Astrocyte (in vitro differentiated cells and primary cell): Measurements from ENCODE around the gene DDIAS. TPM values are rescaled to one million over a fixed set of nuclear protein-coding genes. Genes with fewer than 3 reads are reported as not detected.

Experiments used
- DNase-seq: peaks from one replicate; pipeline ENCODE4 v3.0.0-alpha.2; 2010; ENCODE audit warnings: low read depth
- FAIRE-seq: peaks from 2 replicates; lab custom pipeline; 2011; peaks lifted over from hg19 to GRCh38; lab: Jason Lieb, UNC
- H2AFZ ChIP-seq: 2 replicates; pipeline ENCODE4 v1.6.0; 2012; ENCODE audit warnings: low read depth, low read length, inconsistent platforms
- H3K27ac ChIP-seq: 2 replicates; pipeline ENCODE4 v1.5.1; 2011; ENCODE audit warnings: low read depth, low read length, inconsistent platforms
- H3K27me3 ChIP-seq: 2 replicates; pipeline ENCODE4 v1.6.0; 2011; ENCODE audit warnings: low read length, inconsistent platforms; ENCODE audit not compliant: insufficient read depth
- H3K36me3 ChIP-seq: 2 replicates; pipeline ENCODE4 v1.5.1; 2011; ENCODE audit warnings: low read length, inconsistent platforms; ENCODE audit not compliant: insufficient read depth
- H3K4me1 ChIP-seq: 2 replicates; pipeline ENCODE4 v1.5.1; 2011; ENCODE audit warnings: low read length, inconsistent platforms; ENCODE audit not compliant: insufficient read depth
- H3K4me2 ChIP-seq: 2 replicates; pipeline ENCODE4 v1.6.0; 2012; ENCODE audit warnings: low read length, inconsistent platforms
- H3K4me3 ChIP-seq: 2 replicates; pipeline ENCODE4 v1.5.1; 2011; ENCODE audit warnings: low read depth, mild to moderate bottlenecking, low read length, inconsistent platforms; ENCODE audit not compliant: insufficient read depth
- H3K79me2 ChIP-seq: 2 replicates; pipeline ENCODE4 v1.6.0; 2012; ENCODE audit warnings: mild to moderate bottlenecking, low read length, inconsistent platforms; ENCODE audit not compliant: insufficient read depth
- H3K9ac ChIP-seq: 2 replicates; pipeline ENCODE4 v1.6.0; 2012; ENCODE audit warnings: mild to moderate bottlenecking, low read length, inconsistent platforms
- H3K9me3 ChIP-seq: 2 replicates; pipeline ENCODE4 v1.5.1; 2012; ENCODE audit warnings: low read depth, mild to moderate bottlenecking, low read length, inconsistent platforms; ENCODE audit not compliant: insufficient read depth
- H4K20me1 ChIP-seq: 2 replicates; pipeline ENCODE4 v1.6.0; 2012; ENCODE audit warnings: low read length, inconsistent platforms; ENCODE audit not compliant: insufficient read depth
- H3K27ac Mint-ChIP-seq: one replicate; pipeline ENCODE4 v1.8.0; 2021; ENCODE audit warnings: mild to moderate bottlenecking, mixed read lengths; ENCODE audit not compliant: unreplicated experiment
- H3K27me3 Mint-ChIP-seq: one replicate; pipeline ENCODE4 v1.8.0; 2021; ENCODE audit warnings: low read depth, mixed read lengths; ENCODE audit not compliant: unreplicated experiment
- H3K36me3 Mint-ChIP-seq: one replicate; pipeline ENCODE4 v1.8.0; 2021; ENCODE audit warnings: low read depth, mixed read lengths; ENCODE audit not compliant: unreplicated experiment
- H3K4me1 Mint-ChIP-seq: one replicate; pipeline ENCODE4 v1.8.0; 2021; ENCODE audit warnings: low read depth, mixed read lengths; ENCODE audit not compliant: unreplicated experiment
- H3K4me3 Mint-ChIP-seq: one replicate; pipeline ENCODE4 v1.8.0; 2021; ENCODE audit warnings: mild to moderate bottlenecking, moderate library complexity, mixed read lengths; ENCODE audit not compliant: unreplicated experiment
- H3K9me3 Mint-ChIP-seq: one replicate; pipeline ENCODE4 v1.8.0; 2021; ENCODE audit warnings: mild to moderate bottlenecking, mixed read lengths; ENCODE audit not compliant: unreplicated experiment
- EZH2 ChIP-seq: IDR thresholded peaks from 2 replicates; pipeline ENCODE4 v1.6.1; 2012; ENCODE audit warnings: mild to moderate bottlenecking, low read length, inconsistent platforms; ENCODE audit not compliant: insufficient read depth
- total RNA-seq: library from RNA; stranded (reverse); gene quantifications from 2 replicates; pipeline ENCODE4 v1.2.1, GENCODE V29; 2021
- TF ChIP-seq, protein P1 (sequence below): IDR thresholded peaks from 2 replicates; pipeline ENCODE4 v1.5.1; 2011; ENCODE audit warnings: low read depth, mild to moderate bottlenecking, inconsistent platforms, low read length, moderate library complexity; ENCODE audit not compliant: insufficient read depth

Gene DDIAS
- total RNA-seq, 1 donor from 2014 or later = 4.0 TPM

DNA sequence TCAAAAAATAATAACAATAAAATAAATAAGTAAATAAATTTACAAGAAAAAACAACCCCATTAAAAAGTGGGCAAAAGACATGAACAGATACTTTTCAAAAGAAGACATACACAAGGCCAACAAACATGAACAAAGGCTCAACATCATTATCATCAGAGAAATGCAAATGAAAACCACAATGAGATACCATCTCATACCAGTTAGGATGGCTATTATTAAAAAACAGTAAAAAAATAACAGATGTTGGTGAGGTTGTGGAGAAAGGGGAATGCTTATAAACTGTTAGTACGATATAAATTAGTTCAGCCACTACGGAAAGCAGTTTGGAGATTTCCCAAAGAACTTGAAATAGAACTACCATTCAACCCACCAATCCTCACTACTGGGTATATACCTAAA is 45.9 kb upstream of the DDIAS start:
- no peaks in the 10 kb centered on the region for H4K20me1 ChIP-seq
- no peak overlapping the region for H3K4me3 Mint-ChIP-seq
- no peak overlapping the region for H3K4me2 ChIP-seq
- H3K27ac Mint-ChIP-seq = no peak overlapping the region
- no peak for TF ChIP-seq EZH2
- TF ChIP-seq, protein P1, sequence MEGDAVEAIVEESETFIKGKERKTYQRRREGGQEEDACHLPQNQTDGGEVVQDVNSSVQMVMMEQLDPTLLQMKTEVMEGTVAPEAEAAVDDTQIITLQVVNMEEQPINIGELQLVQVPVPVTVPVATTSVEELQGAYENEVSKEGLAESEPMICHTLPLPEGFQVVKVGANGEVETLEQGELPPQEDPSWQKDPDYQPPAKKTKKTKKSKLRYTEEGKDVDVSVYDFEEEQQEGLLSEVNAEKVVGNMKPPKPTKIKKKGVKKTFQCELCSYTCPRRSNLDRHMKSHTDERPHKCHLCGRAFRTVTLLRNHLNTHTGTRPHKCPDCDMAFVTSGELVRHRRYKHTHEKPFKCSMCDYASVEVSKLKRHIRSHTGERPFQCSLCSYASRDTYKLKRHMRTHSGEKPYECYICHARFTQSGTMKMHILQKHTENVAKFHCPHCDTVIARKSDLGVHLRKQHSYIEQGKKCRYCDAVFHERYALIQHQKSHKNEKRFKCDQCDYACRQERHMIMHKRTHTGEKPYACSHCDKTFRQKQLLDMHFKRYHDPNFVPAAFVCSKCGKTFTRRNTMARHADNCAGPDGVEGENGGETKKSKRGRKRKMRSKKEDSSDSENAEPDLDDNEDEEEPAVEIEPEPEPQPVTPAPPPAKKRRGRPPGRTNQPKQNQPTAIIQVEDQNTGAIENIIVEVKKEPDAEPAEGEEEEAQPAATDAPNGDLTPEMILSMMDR = no peak
- H3K27ac ChIP-seq = no peak overlapping the region
- FAIRE-seq (no peak), DNase-seq (peak; percentile 16)
- no peaks in the 10 kb centered on the region for H3K36me3 Mint-ChIP-seq
- H3K27me3 Mint-ChIP-seq = no peaks in the 10 kb centered on the region
- peaks cover 30% of the 10 kb centered on the region for H3K4me1 Mint-ChIP-seq
- H3K4me3 ChIP-seq = no peak overlapping the region
- H3K9me3 Mint-ChIP-seq = no peaks in the 10 kb centered on the region
- H3K9ac ChIP-seq = no peak overlapping the region
- no peaks in the 10 kb centered on the region for H3K27me3 ChIP-seq
- H3K36me3 ChIP-seq = no peaks in the 10 kb centered on the region
- H2AFZ ChIP-seq = no peak overlapping the region
- H3K9me3 ChIP-seq = no peaks in the 10 kb centered on the region
- peaks cover 18% of the 10 kb centered on the region for H3K4me1 ChIP-seq
- no peaks in the 10 kb centered on the region for H3K79me2 ChIP-seq

- Histone ChIP-seq H3K79me2 (no peaks in the 10 kb centered on the region), H3K4me1 (peaks cover 18% of the 10 kb centered on the region), H4K20me1 (no peaks in the 10 kb centered on the region), H3K4me3 (no peak overlapping the region), H3K27ac (no peak overlapping the region), H3K9ac (no peak overlapping the region), H3K4me2 (no peak overlapping the region), H3K36me3 (no peaks in the 10 kb centered on the region), H3K9me3 (no peaks in the 10 kb centered on the region), H3K27me3 (no peaks in the 10 kb centered on the region), H2AFZ (no peak overlapping the region)
- Mint-ChIP-seq H3K9me3 (no peaks in the 10 kb centered on the region), H3K4me1 (peaks cover 30% of the 10 kb centered on the region), H3K27ac (no peak overlapping the region), H3K36me3 (no peaks in the 10 kb centered on the region), H3K4me3 (no peak overlapping the region), H3K27me3 (no peaks in the 10 kb centered on the region)
- TF ChIP-seq, protein P1 = no peak
- no peak for TF ChIP-seq EZH2
- FAIRE-seq (no peak), DNase-seq (no peak)
Observed at GRCh38 chr11:82857145-82857544, 44.4 kb upstream of the DDIAS start.

- H3K9ac ChIP-seq = peak overlapping the region; percentile 68
- H3K36me3 Mint-ChIP-seq = no peaks in the 10 kb centered on the region
- H2AFZ ChIP-seq = peak overlapping the region; percentile 40
- no peak overlapping the region for H3K4me3 ChIP-seq
- no peak for DNase-seq
- H3K79me2 ChIP-seq = no peaks in the 10 kb centered on the region
- no peaks in the 10 kb centered on the region for H3K27me3 ChIP-seq
- H3K36me3 ChIP-seq = no peaks in the 10 kb centered on the region
- H3K4me3 Mint-ChIP-seq = no peak overlapping the region
- H3K4me2 ChIP-seq = peak overlapping the region; percentile 80
- H3K27me3 Mint-ChIP-seq = no peaks in the 10 kb centered on the region
- peaks cover 18% of the 10 kb centered on the region for H3K4me1 ChIP-seq
- H3K9me3 Mint-ChIP-seq = no peaks in the 10 kb centered on the region
- H3K9me3 ChIP-seq = no peaks in the 10 kb centered on the region
- peak overlapping the region; percentile 72 for H3K27ac ChIP-seq
- H3K4me1 Mint-ChIP-seq = peaks cover 30% of the 10 kb centered on the region
- TF ChIP-seq EZH2 = no peak
- TF ChIP-seq, protein P1 = no peak
- no peak for FAIRE-seq
- H3K27ac Mint-ChIP-seq = peak overlapping the region; percentile 88
- no peaks in the 10 kb centered on the region for H4K20me1 ChIP-seq
Observed at GRCh38 chr11:82858133-82858532, 43.4 kb upstream of the DDIAS start.
